ENCODE measurements around the gene SSR1. TPM values are rescaled to one million over a fixed set of nuclear protein-coding genes. Genes with fewer than 3 reads are reported as not detected.

Gene SSR1
- total RNA-seq, 1 experiment from 2014 or later, result 65.2 TPM

GRCh38 chr6:7268816-7269555 lies 44.0 kb downstream of the SSR1 start:
- no peak overlapping the region for H3K27ac ChIP-seq (ENCODE audit: low read length)
- BruUV-seq (replicated peaks), result no TSS peak
- no peak for DNase-seq
- no peaks in the 10 kb centered on the region for H3K79me2 ChIP-seq (ENCODE audit: low read length)
- H3K36me3 ChIP-seq (ENCODE audit: low read depth, low read length), result no peaks in the 10 kb centered on the region
- no peak overlapping the region for H3K4me2 ChIP-seq (ENCODE audit: low read length)
- TF ChIP-seq EZH2 (IDR thresholded peaks at IDR 0.05; ENCODE audit: low read length, unreplicated experiment) (no peak), CTCF (conservative IDR thresholded peaks at IDR 0.05; ENCODE audit: low read depth, low read length) (no peak)
- no peak overlapping the region for H2AFZ ChIP-seq (ENCODE audit: low read length)
- peaks cover 14% of the 10 kb centered on the region for H3K4me1 ChIP-seq (ENCODE audit: insufficient read depth, low read length)
- no peaks in the 10 kb centered on the region for H4K20me1 ChIP-seq (ENCODE audit: low read length)
- no peaks in the 10 kb centered on the region for H3K27me3 ChIP-seq (ENCODE audit: low read length)
- ATAC-seq, result no peak
- no peaks in the 10 kb centered on the region for H3F3A ChIP-seq (ENCODE audit: low read length, unreplicated experiment)
- ChIA-PET CTCF (no interaction called here), POLR2A (ENCODE audit: unreplicated experiment) (no interaction called here)
- intact Hi-C loops (cut with micrococcal nuclease), result no loop called here
- H3K9ac ChIP-seq (ENCODE audit: low read length), result no peak overlapping the region
- no peak overlapping the region for H3K4me3 ChIP-seq (ENCODE audit: low read length)
- H3K9me2 ChIP-seq (replicated peaks; ENCODE audit: low read length), result no peaks in the 10 kb centered on the region
- H3K9me3 ChIP-seq (ENCODE audit: low read length), result no peaks in the 10 kb centered on the region

GRCh38 chr6:7268362-7268761 lies 44.6 kb downstream of the SSR1 start:
- BruUV-seq (replicated peaks), result no TSS peak
- no peaks in the 10 kb centered on the region for H3K9me2 ChIP-seq (replicated peaks; ENCODE audit: low read length)
- DNase-seq (no peak), ATAC-seq (no peak)
- H3K27ac ChIP-seq (ENCODE audit: low read length), result peak overlapping the region; percentile 69; the same call in 1 of the 2 replicates
- TF ChIP-seq CTCF (conservative IDR thresholded peaks at IDR 0.05; ENCODE audit: low read depth, low read length) (no peak), EZH2phosphoT487 (IDR thresholded peaks at IDR 0.05; ENCODE audit: borderline replicate concordance, low read length) (no peak), EZH2 (IDR thresholded peaks at IDR 0.05; ENCODE audit: low read length, unreplicated experiment) (no peak)
- no peaks in the 10 kb centered on the region for H3K9me3 ChIP-seq (ENCODE audit: low read length)
- H3K36me3 ChIP-seq (ENCODE audit: low read depth, low read length), result no peaks in the 10 kb centered on the region
- ChIA-PET CTCF (no interaction called here), POLR2A (ENCODE audit: unreplicated experiment) (no interaction called here)
- peaks cover 14% of the 10 kb centered on the region for H3K4me1 ChIP-seq (ENCODE audit: insufficient read depth, low read length)
- H3F3A ChIP-seq (ENCODE audit: low read length, unreplicated experiment), result no peaks in the 10 kb centered on the region
- intact Hi-C loops (cut with micrococcal nuclease), result no loop called here
- H3K9ac ChIP-seq (ENCODE audit: low read length), result no peak overlapping the region
- no peaks in the 10 kb centered on the region for H3K27me3 ChIP-seq (ENCODE audit: low read length)
- H3K4me3 ChIP-seq (ENCODE audit: low read length), result no peak overlapping the region
- no peaks in the 10 kb centered on the region for H4K20me1 ChIP-seq (ENCODE audit: low read length)
- no peak overlapping the region for H2AFZ ChIP-seq (ENCODE audit: low read length)
- H3K79me2 ChIP-seq (ENCODE audit: low read length), result no peaks in the 10 kb centered on the region
- H3K4me2 ChIP-seq (ENCODE audit: low read length), result peak overlapping the region; percentile 74

- Histone ChIP-seq H3K9ac (ENCODE audit: low read length) (peak overlapping the region; percentile 20; the same call in 1 of the 2 replicates), H3K4me1 (ENCODE audit: insufficient read depth, low read length) (peaks cover 14% of the 10 kb centered on the region), H3K4me2 (ENCODE audit: low read length) (peak overlapping the region; percentile 74), H2AFZ (ENCODE audit: low read length) (peak overlapping the region; percentile 72), H3K9me2 (replicated peaks; ENCODE audit: low read length) (no peaks in the 10 kb centered on the region), H3K4me3 (ENCODE audit: low read length) (peak overlapping the region; percentile 30; the same call in 1 of the 2 replicates), H3K9me3 (ENCODE audit: low read length) (no peaks in the 10 kb centered on the region), H3K27me3 (ENCODE audit: low read length) (no peaks in the 10 kb centered on the region), H3K27ac (ENCODE audit: low read length) (peak overlapping the region; percentile 69), H3K79me2 (ENCODE audit: low read length) (no peaks in the 10 kb centered on the region), H3F3A (ENCODE audit: low read length, unreplicated experiment) (no peaks in the 10 kb centered on the region), H3K36me3 (ENCODE audit: low read depth, low read length) (no peaks in the 10 kb centered on the region), H4K20me1 (ENCODE audit: low read length) (no peaks in the 10 kb centered on the region)
- TF ChIP-seq EZH2 (IDR thresholded peaks at IDR 0.05; ENCODE audit: low read length, unreplicated experiment), result no peak
- TF ChIP-seq CTCF (conservative IDR thresholded peaks at IDR 0.05; ENCODE audit: low read depth, low read length), result no peak
- TF ChIP-seq EZH2phosphoT487 (IDR thresholded peaks at IDR 0.05; ENCODE audit: borderline replicate concordance, low read length), result no peak
- CTCF ChIA-PET, result interaction anchor here (0.7 to 1.0 kb wide), 2 partner anchors 313 to 581 kb away, joined by 3 read pairs; no protein-coding TSS in a partner anchor
- POLR2A ChIA-PET (ENCODE audit: unreplicated experiment), result no interaction called here
- intact Hi-C loops (cut with micrococcal nuclease), result no loop called here
- no TSS peak for BruUV-seq (replicated peaks)
- DNase-seq, result peak; percentile 99
- ATAC-seq, result peak; percentile 98
Observed at GRCh38 chr6:7267466-7268091, 45.4 kb downstream of the SSR1 start.

Data from PC-3 (cell line).